Stimulated activated CD8-positive, alpha-beta memory T cell treated with anti-CD3 and anti-CD28 coated beads, Interleukin-7, amount 100 ng/mL, for 24 hours (primary cell): Measurements from ENCODE around the gene SEMA3F.

Source experiments
- DNase-seq: peaks from one replicate; pipeline ENCODE4 v3.0.0-alpha.2; 2020; ENCODE audit warnings: low read depth

The SEMA3F gene

DNA sequence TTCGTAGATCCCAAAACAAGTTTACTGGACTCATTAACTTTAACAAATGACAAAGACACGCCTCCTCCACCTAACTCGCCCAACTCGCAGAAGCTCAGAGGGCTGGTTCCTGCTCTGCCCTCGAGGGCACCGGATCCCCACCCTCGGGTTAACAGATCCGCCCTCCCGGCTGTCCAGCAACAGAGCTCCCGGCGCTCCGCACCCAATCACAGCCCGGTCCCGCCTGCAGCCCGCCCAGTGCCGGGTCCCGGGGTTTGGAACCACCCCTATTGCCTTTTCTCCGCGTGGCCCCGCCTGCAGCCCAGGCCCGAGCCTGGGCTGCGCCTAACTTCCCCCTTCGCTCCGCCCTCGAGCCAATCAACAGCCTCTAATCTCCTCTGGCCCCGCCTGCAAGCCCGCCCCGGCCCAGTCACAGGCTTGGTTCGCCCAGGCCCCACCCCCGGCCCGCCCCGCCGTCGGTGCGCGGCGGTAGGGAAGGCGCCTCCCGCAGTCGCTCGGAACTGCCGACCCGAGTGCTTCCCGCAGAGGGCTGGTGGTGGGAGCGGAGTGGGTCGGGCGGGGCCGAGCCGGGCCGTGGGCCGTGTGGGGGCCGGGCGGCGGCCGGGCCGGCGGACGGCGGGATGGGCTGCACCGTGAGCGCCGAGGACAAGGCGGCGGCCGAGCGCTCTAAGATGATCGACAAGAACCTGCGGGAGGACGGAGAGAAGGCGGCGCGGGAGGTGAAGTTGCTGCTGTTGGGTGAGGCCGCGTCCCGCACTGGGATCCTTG is 80.8 kb downstream of the SEMA3F start, which contains the start of gene GNAI2:
GNAI2 (plus strand) TSS at position 489 of the 768 bp plus-strand sequence; CDS start at position 621, 132 bp downstream.
- DNase-seq, result peak; percentile 96

GRCh38 chr3:50236484-50237132 is 81.5 kb downstream of the SEMA3F start:
- DNase-seq, result no peak

- no peak for DNase-seq
Observed at GRCh38 chr3:50237133-50237651, 82.1 kb downstream of the SEMA3F start.

DNA sequence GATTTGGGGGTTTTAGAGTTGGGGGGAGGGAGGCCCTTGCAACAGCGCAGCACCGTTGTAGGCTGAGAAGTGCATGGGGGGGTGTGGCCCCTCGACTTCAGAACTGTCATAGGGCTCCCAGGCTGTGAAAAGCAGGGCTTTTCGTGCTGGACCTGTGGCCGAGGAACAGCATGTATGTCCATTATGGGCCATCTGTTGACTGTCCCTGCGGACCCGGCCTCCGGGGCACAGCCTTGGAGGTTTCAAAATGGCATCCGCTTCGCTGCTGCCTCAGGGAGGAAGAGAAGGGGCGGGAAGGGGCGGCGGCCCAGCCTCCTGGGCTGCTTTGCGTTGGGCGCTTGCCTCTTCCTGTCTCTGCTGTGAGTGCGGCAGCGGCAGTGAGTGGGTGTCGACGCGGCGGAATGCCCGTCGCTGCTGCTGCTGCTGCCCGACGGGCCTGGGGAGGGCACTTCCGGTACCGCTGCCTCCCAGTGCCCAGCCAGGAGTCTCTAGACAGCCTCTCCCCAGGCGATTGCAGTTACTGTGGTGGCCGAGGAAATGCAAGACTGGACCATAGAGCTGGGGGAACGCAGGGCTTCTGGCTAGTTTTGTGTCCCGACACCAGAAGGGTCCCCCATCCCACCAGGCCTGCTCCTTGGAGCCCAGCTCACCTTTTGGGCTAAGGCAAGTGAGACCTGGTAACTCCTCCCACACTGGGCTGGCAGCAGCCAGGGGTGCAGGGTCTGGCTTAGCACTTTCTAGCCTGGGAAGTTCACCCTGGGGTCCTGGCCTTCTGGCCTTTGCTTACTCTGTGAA is 82.8 kb downstream of the SEMA3F start:
- DNase-seq, result peak; percentile 67

GRCh38 chr3:50238549-50239026 is 83.5 kb downstream of the SEMA3F start:
- no peak for DNase-seq
